Ureter (tissue), 1 donor: Measurements from ENCODE around the gene EPB41L4A. TPM values are rescaled to one million over a fixed set of nuclear protein-coding genes. Genes with fewer than 3 reads are reported as not detected.
"Not testable (repeated sequence)": the region's sequence is repeated elsewhere in the genome, so short reads cannot be mapped to it uniquely, and the experiment has no call there.

Source experiments
- DNase-seq: peaks from one replicate; pipeline ENCODE4 v3.0.0-alpha.2; 2020; ENCODE audit warnings: low spot score
- total RNA-seq: library from RNA; stranded (reverse); gene quantifications from one replicate; pipeline ENCODE4 v1.2.4, GENCODE V29; 2023
- donor health status: DM: yes; HTN: yes; CAD: no.

EPB41L4A gene
- total RNA-seq, 1 donor from 2014 or later: 36.5 TPM

- no peak for DNase-seq
Measured at GRCh38 chr5:112210430-112211005, 208.6 kb downstream of the EPB41L4A start.

- DNase-seq: no peak
Measured at GRCh38 chr5:112208699-112209615, 210.1 kb downstream of the EPB41L4A start.

- DNase-seq: not testable (repeated sequence)
Measured at GRCh38 chr5:112208195-112208594, 210.9 kb downstream of the EPB41L4A start.

- DNase-seq: no peak
Measured at GRCh38 chr5:112205846-112206245, 213.2 kb downstream of the EPB41L4A start.

- DNase-seq: no peak
Measured at GRCh38 chr5:112203229-112203628, 215.8 kb downstream of the EPB41L4A start.

GRCh38 chr5:112202694-112203093 lies 216.4 kb downstream of the EPB41L4A start:
- DNase-seq: no peak

GRCh38 chr5:112201141-112201540 lies 217.9 kb downstream of the EPB41L4A start:
- DNase-seq: no peak

- DNase-seq: no peak
Measured at GRCh38 chr5:112200131-112200530, 218.9 kb downstream of the EPB41L4A start.

- DNase-seq: no peak
Measured at GRCh38 chr5:112196584-112196983, 222.5 kb downstream of the EPB41L4A start.

GRCh38 chr5:112195924-112196323 lies 223.2 kb downstream of the EPB41L4A start:
- no peak for DNase-seq

GRCh38 chr5:112192866-112193265 lies 226.2 kb downstream of the EPB41L4A start:
- no peak for DNase-seq

GRCh38 chr5:112192072-112192471 lies 227.0 kb downstream of the EPB41L4A start:
- no peak for DNase-seq

GRCh38 chr5:112189391-112189790 lies 229.7 kb downstream of the EPB41L4A start:
- DNase-seq: no peak

GRCh38 chr5:112186401-112186990 lies 232.6 kb downstream of the EPB41L4A start:
- no peak for DNase-seq

GRCh38 chr5:112183874-112184273 lies 235.2 kb downstream of the EPB41L4A start:
- no peak for DNase-seq

- DNase-seq: no peak
Measured at GRCh38 chr5:112183103-112183711, 235.9 kb downstream of the EPB41L4A start.

GRCh38 chr5:112179290-112179689 lies 239.8 kb downstream of the EPB41L4A start:
- DNase-seq: no peak

- DNase-seq: no peak
Measured at GRCh38 chr5:112174959-112175594, 244.0 kb downstream of the EPB41L4A start.

- no peak for DNase-seq
Measured at GRCh38 chr5:112165897-112166737, 253.0 kb downstream of the EPB41L4A start.

- no peak for DNase-seq
Measured at GRCh38 chr5:112165399-112165798, 253.7 kb downstream of the EPB41L4A start.

- no peak for DNase-seq
Measured at GRCh38 chr5:112163435-112163834, 255.6 kb downstream of the EPB41L4A start.
